Caco-2 (cell line): ENCODE results near the gene CCL4. TPM values are rescaled to one million over a fixed set of nuclear protein-coding genes. Genes with fewer than 3 reads are reported as not detected.

ENCODE experiments used
- BruUV-seq: library from RNA; stranded (reverse); fragments of 400-500 nt; replicated peaks from 2 replicates; lab custom pipeline; 2021; lab: Mats Ljungman, UMichigan
- CTCF ChIA-PET: fragments of 300-600 bp; sonication (Branson Sonifier 250); formaldehyde crosslinking; loops from one replicate; lab custom pipeline; 2022; ENCODE audit warnings: antibody characterized with exemption; lab: Charles Lee
- POLR2A ChIA-PET: fragments of 300-600 bp; sonication (Branson Sonifier 250); formaldehyde crosslinking; loops from one replicate; lab custom pipeline; 2022; ENCODE audit warnings: antibody characterized with exemption; lab: Charles Lee
- DNase-seq, 2 experiments: peaks; one replicate each; pipeline versions ENCODE4 v3.0.0 to v3.0.0-alpha.2; 2020 to 2022
- H3K27me3 ChIP-seq: replicated peaks from 2 replicates; pipeline ENCODE4 v1.6.0; 2011; ENCODE audit warnings: low read length; ENCODE audit not compliant: control insufficient read depth, insufficient read depth
- H3K36me3 ChIP-seq: 2 replicates; pipeline ENCODE4 v1.5.1; 2011; ENCODE audit warnings: low read length; ENCODE audit not compliant: control insufficient read depth, insufficient read depth
- H3K4me1 ChIP-seq: fragments of 250-450 bp; sonication (Bioruptor Pico); 2 replicates; pipeline ENCODE4 v1.5.1; 2020; ENCODE audit warnings: mild to moderate bottlenecking
- H3K4me3 ChIP-seq: 2 replicates; pipeline ENCODE4 v1.5.1; 2011; ENCODE audit warnings: low read depth, mild to moderate bottlenecking, control low read depth, low read length
- H3K9me3 ChIP-seq: fragments of 250-450 bp; sonication (Bioruptor Pico); 2 replicates; pipeline ENCODE4 v1.5.1; 2020; ENCODE audit warnings: mild to moderate bottlenecking, moderate library complexity
- H3K27ac Mint-ChIP-seq: one replicate; pipeline ENCODE4 v1.8.0; 2022; ENCODE audit warnings: mixed read lengths; ENCODE audit not compliant: unreplicated experiment
- H3K27me3 Mint-ChIP-seq: one replicate; pipeline ENCODE4 v1.8.0; 2022; ENCODE audit warnings: mixed read lengths; ENCODE audit not compliant: insufficient read depth, unreplicated experiment
- H3K36me3 Mint-ChIP-seq: one replicate; pipeline ENCODE4 v1.8.0; 2022; ENCODE audit warnings: mild to moderate bottlenecking, mixed read lengths; ENCODE audit not compliant: insufficient read depth, unreplicated experiment
- H3K4me1 Mint-ChIP-seq: one replicate; pipeline ENCODE4 v1.8.0; 2022; ENCODE audit warnings: low read depth, mixed read lengths; ENCODE audit not compliant: unreplicated experiment
- H3K4me3 Mint-ChIP-seq: one replicate; pipeline ENCODE4 v1.8.0; 2022; ENCODE audit warnings: mild to moderate bottlenecking, moderate library complexity, mixed read lengths; ENCODE audit not compliant: unreplicated experiment
- H3K9me3 Mint-ChIP-seq: one replicate; pipeline ENCODE4 v1.8.0; 2022; ENCODE audit warnings: mixed read lengths; ENCODE audit not compliant: unreplicated experiment
- intact Hi-C: fragments of 100-400 bp; cut with micrococcal nuclease; formaldehyde crosslinking; loops from one replicate; pipeline ENCODE4 v1.10.0; 2022; ENCODE audit not compliant: unreplicated experiment
- total RNA-seq: library from RNA; stranded (reverse); gene quantifications from 2 replicates; pipeline ENCODE4 v1.2.3, GENCODE V29; 2022
- TF ChIP-seq, protein P1 (sequence below), 2 experiments: fragments of 200-600 bp in 1 of 2; IDR thresholded peaks; 1 replicate in 1 of 2; 2 replicates in 1 of 2; pipeline versions ENCODE4 v1.5.1 to v1.8.0; 2011 to 2022; ENCODE audit warnings: antibody characterized with exemption in 1 of 2, control low read depth in 1 of 2, inconsistent platforms in 1 of 2, low read depth in 1 of 2, low read length in 1 of 2, mild to moderate bottlenecking in 1 of 2, moderate library complexity in 1 of 2; ENCODE audit not compliant: insufficient read depth in 1 of 2, severe bottlenecking in 1 of 2, unreplicated experiment in 1 of 2

CCL4 gene
- total RNA-seq, 1 experiment from 2014 or later: not detected

- no peak overlapping the region for H3K4me3 Mint-ChIP-seq
- no peaks in the 10 kb centered on the region for H3K9me3 Mint-ChIP-seq
- H3K4me1 Mint-ChIP-seq: no peaks in the 10 kb centered on the region
- BruUV-seq: no TSS peak
- DNase-seq: no peak
- H3K9me3 ChIP-seq: no peaks in the 10 kb centered on the region
- H3K27ac Mint-ChIP-seq: no peak overlapping the region
- no peaks in the 10 kb centered on the region for H3K27me3 ChIP-seq
- H3K4me3 ChIP-seq: no peak overlapping the region
- no peaks in the 10 kb centered on the region for H3K27me3 Mint-ChIP-seq
- no peaks in the 10 kb centered on the region for H3K4me1 ChIP-seq
- intact Hi-C loops: no loop called here
- ChIA-PET CTCF (interaction anchor here (1.9 kb wide), 1 partner anchor 100 kb away, joined by 5 read pairs; no protein-coding TSS in a partner anchor), POLR2A (no interaction called here)
- TF ChIP-seq, protein P1, sequence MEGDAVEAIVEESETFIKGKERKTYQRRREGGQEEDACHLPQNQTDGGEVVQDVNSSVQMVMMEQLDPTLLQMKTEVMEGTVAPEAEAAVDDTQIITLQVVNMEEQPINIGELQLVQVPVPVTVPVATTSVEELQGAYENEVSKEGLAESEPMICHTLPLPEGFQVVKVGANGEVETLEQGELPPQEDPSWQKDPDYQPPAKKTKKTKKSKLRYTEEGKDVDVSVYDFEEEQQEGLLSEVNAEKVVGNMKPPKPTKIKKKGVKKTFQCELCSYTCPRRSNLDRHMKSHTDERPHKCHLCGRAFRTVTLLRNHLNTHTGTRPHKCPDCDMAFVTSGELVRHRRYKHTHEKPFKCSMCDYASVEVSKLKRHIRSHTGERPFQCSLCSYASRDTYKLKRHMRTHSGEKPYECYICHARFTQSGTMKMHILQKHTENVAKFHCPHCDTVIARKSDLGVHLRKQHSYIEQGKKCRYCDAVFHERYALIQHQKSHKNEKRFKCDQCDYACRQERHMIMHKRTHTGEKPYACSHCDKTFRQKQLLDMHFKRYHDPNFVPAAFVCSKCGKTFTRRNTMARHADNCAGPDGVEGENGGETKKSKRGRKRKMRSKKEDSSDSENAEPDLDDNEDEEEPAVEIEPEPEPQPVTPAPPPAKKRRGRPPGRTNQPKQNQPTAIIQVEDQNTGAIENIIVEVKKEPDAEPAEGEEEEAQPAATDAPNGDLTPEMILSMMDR (IDR thresholded peaks at IDR 0.05; ENCODE audit: insufficient read depth in 1 of 2, low read depth in 1 of 2, low read length in 1 of 2, severe bottlenecking in 1 of 2, unreplicated experiment in 1 of 2): no peak
- H3K36me3 Mint-ChIP-seq: no peaks in the 10 kb centered on the region
- H3K36me3 ChIP-seq: no peaks in the 10 kb centered on the region
These were observed 34.5 kb upstream of the CCL4 start for GRCh38 chr17:36069136-36069535.

GRCh38 chr17:36070427-36070826, 33.2 kb upstream of the CCL4 start:
- Histone ChIP-seq H3K36me3 (no peaks in the 10 kb centered on the region), H3K4me1 (no peaks in the 10 kb centered on the region), H3K4me3 (no peak overlapping the region), H3K9me3 (no peaks in the 10 kb centered on the region), H3K27me3 (no peaks in the 10 kb centered on the region)
- no peak overlapping the region for H3K4me3 Mint-ChIP-seq
- no peak for DNase-seq
- no peaks in the 10 kb centered on the region for H3K36me3 Mint-ChIP-seq
- H3K9me3 Mint-ChIP-seq: no peaks in the 10 kb centered on the region
- H3K4me1 Mint-ChIP-seq: no peaks in the 10 kb centered on the region
- ChIA-PET POLR2A (no interaction called here), CTCF (interaction anchor here (0.7 kb wide), 1 partner anchor 101 kb away, joined by 3 read pairs; no protein-coding TSS in a partner anchor)
- H3K27ac Mint-ChIP-seq: no peak overlapping the region
- no peaks in the 10 kb centered on the region for H3K27me3 Mint-ChIP-seq
- intact Hi-C loops: no loop called here
- BruUV-seq: no TSS peak
- TF ChIP-seq, protein P1 (IDR thresholded peaks at IDR 0.05; ENCODE audit: insufficient read depth in 1 of 2, low read depth in 1 of 2, low read length in 1 of 2, severe bottlenecking in 1 of 2, unreplicated experiment in 1 of 2): no peak

- Mint-ChIP-seq H3K4me3 (no peak overlapping the region), H3K27ac (no peak overlapping the region), H3K27me3 (no peaks in the 10 kb centered on the region), H3K9me3 (no peaks in the 10 kb centered on the region), H3K36me3 (no peaks in the 10 kb centered on the region), H3K4me1 (no peaks in the 10 kb centered on the region)
- Histone ChIP-seq H3K4me3 (no peak overlapping the region), H3K4me1 (no peaks in the 10 kb centered on the region), H3K9me3 (no peaks in the 10 kb centered on the region), H3K27me3 (no peaks in the 10 kb centered on the region), H3K36me3 (no peaks in the 10 kb centered on the region)
- no TSS peak for BruUV-seq
- ChIA-PET POLR2A (no interaction called here), CTCF (interaction anchor here (1.4 to 3.4 kb wide), 3 partner anchors 90 to 102 kb away, joined by 13 to 64 read pairs (median 15); partner anchors contain the start of gene CCL16)
- intact Hi-C loops: loop anchor here (1.0 kb wide), 2 partner anchors 78 to 102 kb away; no protein-coding TSS in a partner anchor
- no peak for DNase-seq
- TF ChIP-seq, protein P1 (IDR thresholded peaks at IDR 0.05; ENCODE audit: insufficient read depth in 1 of 2, low read depth in 1 of 2, low read length in 1 of 2, severe bottlenecking in 1 of 2, unreplicated experiment in 1 of 2): no peak
These were observed 31.9 kb upstream of the CCL4 start for GRCh38 chr17:36071751-36072150.
